NB4 (cell line): ENCODE results near the gene NSMF.

ENCODE experiments used
- DNase-seq: peaks from one replicate; pipeline ENCODE4 v3.0.0; 2010; ENCODE audit warnings: low read depth
- H3K4me3 ChIP-seq: one replicate; pipeline ENCODE4 v1.5.1; 2011; ENCODE audit warnings: mild to moderate bottlenecking, low read depth, low read length, moderate library complexity
- CTCF ChIP-seq: IDR thresholded peaks from one replicate; pipeline ENCODE4 v1.5.1; 2012; ENCODE audit warnings: low read depth, low read length
- MYC ChIP-seq: IDR thresholded peaks from 2 replicates; pipeline ENCODE4 v1.6.1; 2011; ENCODE audit warnings: low read depth, low read length
- POLR2A ChIP-seq: IDR thresholded peaks from 2 replicates; pipeline ENCODE4 v1.6.1; 2011; ENCODE audit warnings: mild to moderate bottlenecking; ENCODE audit not compliant: insufficient read length; ENCODE audit errors: extremely low read depth
- TF ChIP-seq, protein P1 (sequence below): IDR thresholded peaks from 2 replicates; pipeline ENCODE4 v1.6.1; 2011; ENCODE audit warnings: low read depth, low read length

NSMF gene

GRCh38 chr9:137477778-137478612 is 18.9 kb upstream of the NSMF start:
- TF ChIP-seq, protein P1, sequence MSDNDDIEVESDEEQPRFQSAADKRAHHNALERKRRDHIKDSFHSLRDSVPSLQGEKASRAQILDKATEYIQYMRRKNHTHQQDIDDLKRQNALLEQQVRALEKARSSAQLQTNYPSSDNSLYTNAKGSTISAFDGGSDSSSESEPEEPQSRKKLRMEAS = no peak
- TF ChIP-seq POLR2A = no peak
- TF ChIP-seq MYC = no peak
- no peak for TF ChIP-seq CTCF
- no peak overlapping the region for H3K4me3 ChIP-seq
- no peak for DNase-seq

- DNase-seq = no peak
- TF ChIP-seq CTCF (no peak), MYC (no peak), POLR2A (no peak)
These were observed 17.7 kb upstream of the NSMF start for GRCh38 chr9:137476856-137477255.

GRCh38 chr9:137475666-137476065 is 16.5 kb upstream of the NSMF start:
- TF ChIP-seq, protein P1 = no peak
- TF ChIP-seq POLR2A (no peak), CTCF (no peak), MYC (no peak)
- no peak overlapping the region for H3K4me3 ChIP-seq
- DNase-seq = no peak

More at GRCh38 chr9:137476856-137477255, 17.7 kb upstream of the NSMF start:
- no peak overlapping the region for H3K4me3 ChIP-seq

DNA sequence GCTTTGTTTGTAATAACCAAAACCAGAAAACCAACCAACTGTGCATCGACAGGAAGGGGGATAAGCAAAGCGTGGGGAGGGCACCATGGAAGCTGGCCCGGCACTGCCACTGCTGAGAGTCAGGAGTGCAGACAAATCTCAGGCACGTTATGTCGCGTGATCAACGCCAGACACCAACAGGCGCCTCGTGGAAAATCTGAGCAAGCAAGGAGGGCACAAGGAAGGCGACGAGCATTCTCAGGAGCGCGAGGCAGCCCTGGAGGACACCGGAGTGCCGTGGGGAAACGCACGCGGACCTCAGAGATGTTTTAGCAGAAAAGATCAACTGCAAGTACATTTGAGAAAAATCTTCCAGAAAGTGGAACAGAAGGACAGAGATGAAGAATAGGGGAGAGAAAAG is 15.1 kb upstream of the NSMF start:
- DNase-seq = no peak
- no peak overlapping the region for H3K4me3 ChIP-seq
- TF ChIP-seq POLR2A (no peak), CTCF (no peak), MYC (no peak)
- TF ChIP-seq, protein P1 = no peak

DNA sequence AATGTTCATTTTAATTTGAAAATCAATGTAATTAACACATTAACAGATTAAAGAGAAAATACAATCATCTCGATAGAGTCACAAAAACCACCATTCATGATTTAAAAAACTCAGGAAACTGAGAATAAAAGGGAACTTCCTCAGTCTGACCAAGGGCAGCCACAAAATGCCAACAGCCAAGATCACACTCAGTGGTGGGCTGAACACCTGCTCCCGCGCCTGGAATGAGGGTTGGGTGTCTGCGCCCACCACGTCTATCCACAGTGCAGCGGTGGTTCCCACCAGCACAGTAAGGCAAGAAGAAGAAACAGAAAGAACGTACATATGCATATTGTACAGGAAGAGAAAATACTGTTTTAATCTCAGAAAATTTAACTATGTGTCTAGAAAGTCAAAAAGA is 11.7 kb upstream of the NSMF start:
- H3K4me3 ChIP-seq = no peak overlapping the region
- TF ChIP-seq POLR2A (no peak), MYC (no peak), CTCF (no peak)
- TF ChIP-seq, protein P1 = no peak
- peak; percentile 53 for DNase-seq
